ENCODE measurements around the gene HTT.
"Not testable (repeated sequence)": the region's sequence is repeated elsewhere in the genome, so short reads cannot be mapped to it uniquely, and the experiment has no call there.

Gene HTT

DNA sequence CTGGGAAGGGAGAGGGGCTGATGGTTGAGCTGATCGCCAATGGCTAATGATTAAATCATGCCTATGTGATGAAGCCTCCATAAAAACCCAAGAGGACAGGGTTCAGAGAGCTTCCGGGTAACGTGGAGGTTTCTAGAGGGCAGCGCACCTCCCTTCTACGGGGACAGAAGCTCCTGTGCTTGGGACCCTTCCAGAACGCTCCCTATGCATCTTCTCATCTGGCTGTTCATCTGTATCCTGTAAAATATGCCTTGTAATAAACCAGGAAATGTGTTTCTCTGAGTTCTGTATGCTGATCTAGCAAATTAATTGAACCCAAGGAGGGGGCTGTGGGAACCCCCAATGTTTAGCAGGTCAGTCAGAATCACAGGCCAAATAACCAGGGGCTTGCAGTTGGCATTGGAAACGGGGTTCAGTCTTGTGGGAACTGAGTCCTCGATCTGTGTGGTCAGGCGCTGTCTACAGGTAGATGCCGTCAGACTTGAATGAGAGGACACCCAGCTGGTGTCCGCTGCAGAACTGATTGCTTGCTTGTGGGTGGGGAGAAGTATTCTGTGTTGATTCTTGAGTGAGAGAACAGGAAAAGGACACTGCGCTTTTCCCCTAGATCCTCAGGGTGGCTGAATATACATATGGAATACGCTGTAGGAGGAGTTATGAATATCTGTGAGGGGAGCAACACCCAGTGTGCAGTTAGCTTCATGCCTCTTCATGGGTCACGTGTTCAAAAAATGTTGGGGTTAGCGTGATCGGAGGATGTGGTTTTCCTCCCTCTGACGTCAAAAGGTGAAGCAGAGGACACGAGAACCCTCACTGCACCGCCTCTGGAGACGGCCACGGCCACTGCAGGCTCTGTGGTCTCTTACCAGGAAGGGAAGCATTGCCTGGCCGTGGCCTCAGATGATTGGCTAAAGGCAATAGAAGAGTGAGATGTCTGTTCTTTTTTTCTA lies 29.3 kb upstream of the HTT start:
- in situ Hi-C loops (cut with HindIII; ENCODE audit: low sequenced_read_pairs) = no loop called here

DNA sequence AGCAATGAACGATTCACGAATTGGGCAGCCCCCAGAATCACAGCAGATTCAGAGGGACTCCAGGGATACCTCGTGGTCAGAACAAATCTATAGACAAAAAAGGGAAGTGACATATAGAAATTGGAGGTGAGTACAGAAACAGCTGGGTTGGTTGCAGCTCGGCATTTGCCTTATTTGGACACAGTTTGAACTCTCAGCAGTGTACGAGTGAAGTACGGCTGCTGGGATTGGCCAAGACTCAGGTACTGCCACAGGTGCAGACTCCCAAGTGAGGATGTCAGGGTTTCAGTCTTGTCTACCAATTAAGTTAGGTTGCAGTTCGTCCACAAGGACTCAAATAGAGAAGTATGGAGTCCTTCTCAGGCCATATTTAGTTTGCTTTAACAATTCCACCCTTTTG lies 28.3 kb upstream of the HTT start:
- in situ Hi-C loops (cut with HindIII; ENCODE audit: low sequenced_read_pairs) = no loop called here

DNA sequence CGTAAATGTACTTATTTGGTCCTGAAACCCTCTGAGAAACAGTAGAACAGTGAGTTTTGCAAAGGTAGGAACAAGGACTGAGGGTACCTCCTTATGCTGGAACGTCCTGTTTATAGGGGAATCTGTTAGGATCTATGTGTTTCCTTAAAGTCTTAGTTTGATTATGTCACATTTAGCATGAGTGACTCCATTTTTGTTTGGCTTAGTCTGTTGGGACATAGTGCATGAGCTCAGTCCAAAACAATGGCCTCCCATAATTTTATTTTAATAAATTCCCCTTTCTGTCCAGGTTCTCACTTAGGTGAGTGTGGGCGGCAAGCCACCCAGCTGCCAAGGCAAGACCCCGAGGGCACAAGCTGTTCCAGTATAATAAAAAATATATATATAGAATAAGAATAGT lies 27.9 kb upstream of the HTT start:
- in situ Hi-C loops (cut with HindIII; ENCODE audit: low sequenced_read_pairs) = no loop called here

DNA sequence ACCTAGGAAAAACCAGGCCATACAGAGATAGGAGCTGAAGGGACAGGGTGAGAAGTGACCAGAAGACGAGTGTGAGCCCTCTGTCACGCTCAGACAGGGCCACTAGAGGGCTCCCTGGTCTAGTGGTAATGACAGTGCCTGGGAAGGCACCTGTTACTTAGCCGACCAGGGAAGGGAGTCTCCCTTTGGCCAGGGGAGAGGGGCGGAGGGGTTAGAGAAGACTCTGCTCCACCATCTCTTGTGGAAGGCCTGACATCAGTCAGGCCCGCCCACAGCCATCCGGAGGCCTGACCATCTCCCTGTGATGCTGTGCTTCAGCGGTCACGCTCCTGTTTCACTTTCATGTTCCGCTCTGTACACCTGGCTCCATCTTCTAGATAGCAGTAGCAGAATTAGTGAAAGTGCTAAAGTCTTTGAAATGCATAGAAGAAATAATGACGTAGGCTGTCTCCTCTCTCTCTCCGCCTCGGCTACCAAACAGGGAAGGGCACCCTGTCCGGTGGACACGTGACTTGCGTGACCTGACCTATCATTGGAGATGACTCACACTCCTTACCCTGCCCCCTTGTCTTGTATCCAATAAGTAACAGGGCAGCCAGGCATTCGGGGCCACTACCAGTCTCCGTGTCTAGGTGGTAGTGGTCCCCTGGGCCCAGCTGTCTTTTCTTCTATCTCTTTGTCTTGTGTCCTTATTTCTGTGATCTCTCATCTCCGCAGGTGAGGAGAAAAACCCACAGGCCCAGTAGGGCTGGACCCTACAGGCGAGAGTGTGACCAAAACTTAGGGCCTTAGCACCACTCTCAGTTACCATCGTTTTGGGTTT lies 26.8 kb upstream of the HTT start:
- in situ Hi-C loops (cut with HindIII; ENCODE audit: low sequenced_read_pairs) = no loop called here

DNA sequence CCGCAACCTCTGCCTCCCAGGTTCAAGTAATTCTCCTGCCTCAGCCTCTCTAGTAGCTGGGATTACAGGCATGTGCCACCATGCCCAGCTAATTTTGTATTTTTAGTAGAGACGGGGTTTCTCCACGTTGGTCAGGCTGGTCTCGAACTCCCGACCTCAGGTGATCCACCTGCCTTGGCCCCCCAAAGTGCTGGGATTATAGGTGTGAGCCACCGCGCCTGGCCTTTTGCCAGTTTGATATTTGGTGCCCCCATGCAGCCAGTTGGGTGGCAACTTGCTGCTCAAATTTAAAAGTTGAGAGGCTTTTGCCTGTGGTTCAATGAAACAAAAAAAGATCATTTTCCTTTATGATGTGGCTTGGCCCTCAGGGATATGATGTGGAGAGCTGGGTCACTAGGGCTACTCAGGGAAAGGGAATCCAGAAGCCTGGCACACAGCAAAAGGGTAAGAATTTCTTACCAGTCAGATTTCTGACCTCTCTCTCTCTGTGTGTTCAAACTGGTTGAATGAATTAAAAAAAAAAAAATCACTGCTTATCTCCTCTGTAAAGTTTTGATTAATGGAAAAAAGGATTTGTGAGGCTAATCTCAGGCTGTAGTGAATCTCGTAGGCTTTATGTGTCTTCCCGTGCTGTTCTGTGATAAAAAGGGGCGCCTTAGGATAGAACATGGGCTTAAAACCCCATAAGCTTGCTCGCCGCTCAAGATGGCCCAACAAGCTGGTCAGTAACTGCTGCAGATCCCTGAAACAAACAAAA lies 23.2 kb upstream of the HTT start:
- in situ Hi-C loops (cut with HindIII; ENCODE audit: low sequenced_read_pairs) = not testable (repeated sequence)

DNA sequence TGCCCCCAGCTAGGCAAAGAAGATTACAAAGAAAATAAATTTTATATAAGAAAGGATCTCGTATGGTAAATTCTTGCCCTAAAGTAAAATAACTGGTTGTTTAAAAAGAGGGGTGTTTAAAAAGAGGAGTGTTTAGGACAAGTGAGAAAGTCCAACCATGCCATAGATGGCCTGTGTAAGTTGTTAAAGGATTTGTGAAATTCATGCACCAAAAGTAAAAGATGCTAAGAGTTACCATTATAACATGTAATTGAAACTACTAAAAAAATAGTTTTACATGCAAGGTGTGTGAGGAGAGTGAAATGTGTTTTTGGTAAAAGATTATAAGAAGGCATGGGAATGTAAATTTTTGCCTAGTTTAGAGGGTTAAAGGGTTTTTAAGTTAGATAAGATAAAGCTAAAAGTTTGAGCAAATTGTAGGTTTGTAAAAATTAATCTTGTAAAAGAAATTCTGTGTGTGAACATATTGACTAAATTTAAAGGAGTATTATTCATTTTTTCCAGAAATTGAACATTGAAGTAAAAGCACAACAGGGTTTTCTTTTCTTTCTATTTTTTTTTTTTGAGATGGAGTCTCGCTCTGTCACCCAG lies 20.2 kb upstream of the HTT start:
- in situ Hi-C loops (cut with HindIII; ENCODE audit: low sequenced_read_pairs) = no loop called here

DNA sequence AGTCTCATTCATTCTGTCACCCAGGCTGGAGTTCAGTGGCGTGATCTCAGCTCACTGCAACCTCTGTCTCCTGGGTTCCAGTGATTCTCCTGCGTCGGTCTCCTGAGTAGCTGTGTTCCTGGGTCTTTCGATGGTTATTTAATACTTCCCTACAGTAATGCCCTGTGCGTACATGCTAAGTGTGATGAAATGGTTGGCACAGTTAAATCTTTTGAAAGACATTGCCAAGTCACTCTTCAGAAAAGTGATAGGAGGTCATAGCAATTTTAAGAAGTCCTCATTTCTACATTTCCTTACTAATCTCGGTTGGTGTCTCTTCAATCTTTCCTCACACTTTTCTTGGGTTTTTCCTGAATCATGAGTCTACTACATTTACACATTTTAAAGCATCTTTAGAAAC lies 14.5 kb upstream of the HTT start:
- in situ Hi-C loops (cut with HindIII; ENCODE audit: low sequenced_read_pairs) = no loop called here

DNA sequence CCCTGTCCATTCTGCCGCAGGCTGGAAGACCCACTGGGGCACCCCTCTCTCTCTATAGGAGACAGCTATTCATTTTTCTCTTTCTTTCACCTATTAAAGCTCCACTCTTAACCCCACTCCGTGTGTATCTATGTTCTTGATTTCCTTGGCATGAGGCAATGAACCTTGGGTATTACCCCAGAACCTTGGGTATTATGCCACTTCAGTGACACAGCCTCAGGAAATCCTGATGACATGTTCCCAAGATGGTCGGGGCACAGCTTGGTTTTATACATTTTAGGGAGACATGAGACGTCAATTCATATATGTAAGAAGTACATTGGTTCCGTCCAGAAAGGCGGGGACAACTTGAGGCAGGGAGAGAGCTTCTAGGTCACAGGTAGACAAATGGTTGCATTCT lies 13.5 kb upstream of the HTT start:
- in situ Hi-C loops (cut with HindIII; ENCODE audit: low sequenced_read_pairs) = no loop called here

DNA sequence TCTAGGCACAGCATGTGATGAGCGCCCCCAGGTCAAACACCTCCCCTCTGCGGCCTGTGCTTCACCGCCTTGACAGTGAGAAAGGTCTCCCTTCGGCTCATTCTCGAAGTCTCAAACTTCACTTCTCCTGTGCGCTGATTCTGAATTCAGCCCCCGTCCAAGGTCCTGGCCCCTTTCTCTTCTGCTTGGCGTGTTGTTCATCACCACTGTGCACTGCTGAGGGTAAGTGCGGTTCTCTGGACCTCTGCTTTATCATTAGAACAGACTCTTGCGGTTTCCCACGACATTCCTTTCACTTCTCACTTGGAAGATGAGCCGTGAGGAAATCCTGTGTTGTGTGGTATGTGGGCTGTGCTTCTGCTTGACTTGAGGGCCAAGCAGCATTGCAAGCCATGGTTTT lies 12.0 kb upstream of the HTT start:
- in situ Hi-C loops (cut with HindIII; ENCODE audit: low sequenced_read_pairs) = no loop called here

DNA sequence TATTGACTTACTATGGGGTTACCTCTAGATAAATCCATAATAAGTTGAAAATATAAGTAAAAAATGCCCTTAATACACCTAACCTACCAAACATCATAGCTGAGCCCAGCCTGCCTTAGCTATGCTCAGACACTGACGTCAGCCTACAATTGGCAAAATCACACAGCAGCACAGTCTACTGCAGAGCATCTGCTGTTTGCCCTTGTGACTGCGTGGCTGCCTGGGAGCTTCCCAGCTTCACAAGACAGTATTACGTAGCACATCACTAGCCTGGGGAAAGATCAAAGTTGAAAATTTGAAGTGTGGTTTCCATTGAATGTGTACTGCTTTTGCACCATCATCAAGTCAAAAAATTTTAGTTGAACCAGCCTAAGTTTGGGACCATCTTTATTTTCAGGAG lies 8.9 kb upstream of the HTT start:
- in situ Hi-C loops (cut with HindIII; ENCODE audit: low sequenced_read_pairs) = no loop called here

DNA sequence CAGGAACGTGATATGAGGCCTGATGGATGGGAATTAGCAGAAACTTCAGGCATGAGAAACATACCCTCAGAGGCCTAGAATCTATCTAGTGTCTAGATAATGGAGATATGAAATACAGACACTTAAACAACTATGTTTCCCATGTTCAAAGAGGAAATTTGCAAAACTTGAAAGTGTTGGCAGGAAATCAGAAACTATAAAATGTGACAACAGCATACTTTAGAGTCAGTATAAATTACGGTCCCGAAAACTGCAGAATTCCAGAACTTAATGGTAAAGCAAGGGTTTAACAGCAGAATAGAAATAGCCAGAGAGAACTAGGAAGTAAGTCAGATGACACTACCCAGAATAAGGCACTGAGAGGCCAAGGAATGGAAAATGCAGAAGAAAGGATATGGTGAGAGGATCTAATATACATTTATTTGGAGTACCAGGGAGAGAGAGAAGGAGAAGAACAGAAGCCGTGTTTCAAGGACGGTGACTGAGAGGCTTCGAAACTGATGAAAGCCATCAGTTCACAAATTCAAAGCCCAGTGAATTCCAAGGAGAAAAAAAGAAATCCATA lies 7.6 kb upstream of the HTT start:
- in situ Hi-C loops (cut with HindIII; ENCODE audit: low sequenced_read_pairs) = no loop called here

DNA sequence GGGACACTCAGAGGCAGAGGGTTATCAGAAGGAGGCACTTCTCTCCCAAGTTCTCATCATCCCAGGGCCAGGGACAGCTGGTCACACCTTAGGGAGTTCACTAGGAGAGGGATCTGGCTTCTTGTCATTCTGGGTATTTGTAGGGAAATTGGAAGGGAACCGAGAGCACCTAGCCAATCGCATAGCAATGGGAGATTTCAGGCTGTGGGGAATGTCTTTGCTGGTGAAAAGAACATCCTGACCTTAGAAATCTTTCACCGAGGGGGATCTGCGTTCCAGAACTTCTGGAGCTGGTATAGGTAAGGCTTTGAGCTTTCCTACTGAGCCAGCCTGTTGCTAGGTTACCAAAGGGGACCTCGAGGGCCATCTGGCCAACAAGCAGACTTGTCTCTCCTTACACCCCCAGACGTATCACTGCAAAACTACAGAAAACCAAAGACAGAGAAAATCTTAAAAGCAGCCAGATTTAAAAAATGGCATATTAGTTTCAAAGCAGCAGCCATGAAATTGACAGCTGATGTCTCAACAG lies 6.9 kb upstream of the HTT start:
- in situ Hi-C loops (cut with HindIII; ENCODE audit: low sequenced_read_pairs) = no loop called here

DNA sequence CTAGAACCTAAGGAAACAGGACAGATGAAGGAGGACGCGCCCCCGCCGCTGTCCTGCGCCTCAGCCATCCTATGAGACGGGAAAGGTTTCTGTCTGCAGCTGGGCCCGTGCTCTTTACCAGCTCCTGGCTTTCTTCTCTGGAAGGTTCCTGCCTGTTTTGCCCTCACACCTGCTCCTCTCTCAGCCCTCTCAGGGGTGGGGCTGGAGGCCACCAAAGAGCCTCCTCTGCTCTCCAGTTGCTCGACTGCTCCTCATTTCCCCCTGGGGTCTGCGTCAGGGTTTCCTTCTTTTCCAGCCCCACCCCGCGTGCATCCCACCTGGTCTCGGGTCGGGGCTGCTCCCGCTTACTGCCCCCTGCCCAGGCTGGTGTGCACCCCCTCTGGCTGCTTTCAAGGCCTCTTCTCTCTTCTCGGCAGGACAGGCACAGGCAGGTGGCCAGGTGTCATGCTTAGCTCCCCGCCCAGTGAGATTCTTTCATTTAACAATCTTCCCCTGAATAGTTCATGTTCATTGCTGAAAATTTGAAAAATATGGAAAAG lies 4.8 kb upstream of the HTT start:
- in situ Hi-C loops (cut with HindIII; ENCODE audit: low sequenced_read_pairs) = no loop called here

DNA sequence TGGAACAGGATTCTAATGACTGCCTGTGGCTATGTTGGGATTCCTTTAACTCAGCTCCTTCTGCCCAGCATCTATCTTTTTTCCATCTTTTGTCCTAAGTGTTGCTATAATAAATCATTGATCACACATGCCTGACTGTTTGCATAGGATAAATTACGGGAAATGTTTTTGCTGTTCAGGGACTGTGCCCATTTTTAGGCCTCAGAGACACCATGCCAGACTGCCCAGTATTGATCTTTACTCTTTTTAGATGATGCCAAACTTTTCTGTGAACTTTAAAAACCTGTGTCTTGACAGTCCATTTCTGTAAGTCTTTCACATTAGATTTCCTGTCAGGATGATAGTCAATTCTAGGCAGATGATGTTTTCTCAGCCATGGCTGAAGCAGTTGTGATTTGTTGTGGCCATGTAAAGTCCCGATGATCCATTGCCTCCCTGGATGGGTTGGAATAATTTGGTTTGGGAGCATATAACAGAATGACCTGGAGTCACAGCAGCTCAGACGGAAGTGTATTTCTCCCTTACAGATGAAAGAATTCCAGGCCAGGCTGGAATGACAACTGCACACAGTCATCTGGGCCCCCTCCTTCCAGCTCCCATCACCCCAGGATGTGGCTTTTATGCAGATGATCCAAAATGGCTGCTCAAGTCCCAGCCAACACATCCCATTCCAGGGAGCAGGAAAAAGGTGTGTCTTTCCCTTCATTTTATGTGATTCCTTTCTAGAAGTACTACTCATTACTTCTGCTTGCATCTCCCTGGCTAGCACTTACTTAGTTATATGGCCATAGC lies 3.6 kb upstream of the HTT start:
- in situ Hi-C loops (cut with HindIII; ENCODE audit: low sequenced_read_pairs) = no loop called here

DNA sequence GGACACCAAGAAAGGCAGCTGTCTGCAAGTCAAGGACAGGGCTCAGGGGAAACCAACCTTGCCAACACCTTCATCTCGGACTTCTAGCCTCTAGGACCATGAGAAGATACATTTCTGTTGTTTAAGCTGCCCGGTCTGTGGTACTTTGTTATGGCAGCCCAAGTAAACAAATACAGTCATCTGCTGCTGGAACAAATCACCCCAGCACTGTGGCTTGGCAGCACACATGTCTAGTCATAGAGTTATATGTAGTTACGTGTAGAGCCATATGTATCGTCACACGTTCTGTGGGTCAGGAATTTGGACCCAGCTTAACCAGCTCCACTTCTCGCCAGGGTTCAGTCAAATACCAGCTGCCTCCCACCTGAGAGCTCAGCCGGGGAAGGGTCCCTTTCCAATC lies 2.7 kb upstream of the HTT start:
- in situ Hi-C loops (cut with HindIII; ENCODE audit: low sequenced_read_pairs) = no loop called here

DNA sequence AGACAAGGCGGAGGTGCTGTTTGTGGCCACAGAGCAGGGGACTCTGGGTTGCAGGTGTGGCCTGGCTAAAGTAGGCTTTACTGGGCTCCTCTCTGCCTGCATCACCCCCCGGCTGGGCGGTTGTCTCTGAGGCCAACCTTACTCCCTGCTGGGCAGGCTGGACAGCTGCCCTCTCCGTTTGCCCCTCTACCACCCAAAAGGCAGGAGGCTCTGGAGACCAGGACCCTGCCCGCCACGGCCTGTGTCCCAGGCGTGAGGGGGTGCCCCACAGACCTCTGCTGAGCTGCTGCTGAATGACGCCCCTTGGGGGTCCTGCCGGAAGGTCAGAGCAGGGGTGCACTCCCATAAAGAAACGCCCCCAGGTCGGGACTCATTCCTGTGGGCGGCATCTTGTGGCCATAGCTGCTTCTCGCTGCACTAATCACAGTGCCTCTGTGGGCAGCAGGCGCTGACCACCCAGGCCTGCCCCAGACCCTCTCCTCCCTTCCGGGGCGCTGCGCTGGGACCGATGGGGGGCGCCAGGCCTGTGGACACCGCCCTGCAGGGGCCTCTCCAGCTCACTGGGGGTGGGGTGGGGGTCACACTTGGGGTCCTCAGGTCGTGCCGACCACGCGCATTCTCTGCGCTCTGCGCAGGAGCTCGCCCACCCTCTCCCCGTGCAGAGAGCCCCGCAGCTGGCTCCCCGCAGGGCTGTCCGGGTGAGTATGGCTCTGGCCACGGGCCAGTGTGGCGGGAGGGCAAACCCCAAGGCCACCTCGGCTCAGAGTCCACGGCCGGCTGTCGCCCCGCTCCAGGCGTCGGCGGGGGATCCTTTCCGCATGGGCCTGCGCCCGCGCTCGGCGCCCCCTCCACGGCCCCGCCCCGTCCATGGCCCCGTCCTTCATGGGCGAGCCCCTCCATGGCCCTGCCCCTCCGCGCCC lies 1.1 kb upstream of the HTT start:
- in situ Hi-C loops (cut with HindIII; ENCODE audit: low sequenced_read_pairs) = no loop called here

DNA sequence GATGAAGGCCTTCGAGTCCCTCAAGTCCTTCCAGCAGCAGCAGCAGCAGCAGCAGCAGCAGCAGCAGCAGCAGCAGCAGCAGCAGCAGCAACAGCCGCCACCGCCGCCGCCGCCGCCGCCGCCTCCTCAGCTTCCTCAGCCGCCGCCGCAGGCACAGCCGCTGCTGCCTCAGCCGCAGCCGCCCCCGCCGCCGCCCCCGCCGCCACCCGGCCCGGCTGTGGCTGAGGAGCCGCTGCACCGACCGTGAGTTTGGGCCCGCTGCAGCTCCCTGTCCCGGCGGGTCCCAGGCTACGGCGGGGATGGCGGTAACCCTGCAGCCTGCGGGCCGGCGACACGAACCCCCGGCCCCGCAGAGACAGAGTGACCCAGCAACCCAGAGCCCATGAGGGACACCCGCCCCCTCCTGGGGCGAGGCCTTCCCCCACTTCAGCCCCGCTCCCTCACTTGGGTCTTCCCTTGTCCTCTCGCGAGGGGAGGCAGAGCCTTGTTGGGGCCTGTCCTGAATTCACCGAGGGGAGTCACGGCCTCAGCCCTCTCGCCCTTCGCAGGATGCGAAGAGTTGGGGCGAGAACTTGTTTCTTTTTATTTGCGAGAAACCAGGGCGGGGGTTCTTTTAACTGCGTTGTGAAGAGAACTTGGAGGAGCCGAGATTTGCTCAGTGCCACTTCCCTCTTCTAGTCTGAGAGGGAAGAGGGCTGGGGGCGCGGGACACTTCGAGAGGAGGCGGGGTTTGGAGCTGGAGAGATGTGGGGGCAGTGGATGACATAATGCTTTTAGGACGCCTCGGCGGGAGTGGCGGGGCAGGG lies 568 bp downstream of the HTT start:
- in situ Hi-C loops (cut with HindIII; ENCODE audit: low sequenced_read_pairs) = no loop called here

DNA sequence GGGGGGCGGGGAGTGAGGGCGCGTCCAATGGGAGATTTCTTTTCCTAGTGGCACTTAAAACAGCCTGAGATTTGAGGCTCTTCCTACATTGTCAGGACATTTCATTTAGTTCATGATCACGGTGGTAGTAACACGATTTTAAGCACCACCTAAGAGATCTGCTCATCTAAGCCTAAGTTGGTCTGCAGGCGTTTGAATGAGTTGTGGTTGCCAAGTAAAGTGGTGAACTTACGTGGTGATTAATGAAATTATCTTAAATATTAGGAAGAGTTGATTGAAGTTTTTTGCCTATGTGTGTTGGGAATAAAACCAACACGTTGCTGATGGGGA lies 1.1 kb downstream of the HTT start:
- in situ Hi-C loops (cut with HindIII; ENCODE audit: low sequenced_read_pairs) = no loop called here

Measured in endothelial cell of hepatic sinusoid (primary cell).